Measurements from ENCODE around the gene USP3.

- TF ChIP-seq RAD21 (IDR thresholded peaks at IDR 0.05; ENCODE audit: low read length) (no peak), RCOR1 (IDR thresholded peaks at IDR 0.05; ENCODE audit: insufficient replicate concordance, low read length) (no peak), SMC3 (IDR thresholded peaks at IDR 0.05; ENCODE audit: low read depth, low read length) (no peak), CEBPB (IDR thresholded peaks at IDR 0.05; ENCODE audit: low read depth, low read length) (no peak), POLR2A (IDR thresholded peaks at IDR 0.05; ENCODE audit: low read depth, low read length) (no peak), MAFK (IDR thresholded peaks at IDR 0.05; ENCODE audit: low read depth, low read length) (no peak), USF2 (IDR thresholded peaks at IDR 0.05; ENCODE audit: low read depth, low read length) (no peak), BHLHE40 (IDR thresholded peaks at IDR 0.05; ENCODE audit: low read depth, low read length) (no peak)
- TF ChIP-seq, protein P1, sequence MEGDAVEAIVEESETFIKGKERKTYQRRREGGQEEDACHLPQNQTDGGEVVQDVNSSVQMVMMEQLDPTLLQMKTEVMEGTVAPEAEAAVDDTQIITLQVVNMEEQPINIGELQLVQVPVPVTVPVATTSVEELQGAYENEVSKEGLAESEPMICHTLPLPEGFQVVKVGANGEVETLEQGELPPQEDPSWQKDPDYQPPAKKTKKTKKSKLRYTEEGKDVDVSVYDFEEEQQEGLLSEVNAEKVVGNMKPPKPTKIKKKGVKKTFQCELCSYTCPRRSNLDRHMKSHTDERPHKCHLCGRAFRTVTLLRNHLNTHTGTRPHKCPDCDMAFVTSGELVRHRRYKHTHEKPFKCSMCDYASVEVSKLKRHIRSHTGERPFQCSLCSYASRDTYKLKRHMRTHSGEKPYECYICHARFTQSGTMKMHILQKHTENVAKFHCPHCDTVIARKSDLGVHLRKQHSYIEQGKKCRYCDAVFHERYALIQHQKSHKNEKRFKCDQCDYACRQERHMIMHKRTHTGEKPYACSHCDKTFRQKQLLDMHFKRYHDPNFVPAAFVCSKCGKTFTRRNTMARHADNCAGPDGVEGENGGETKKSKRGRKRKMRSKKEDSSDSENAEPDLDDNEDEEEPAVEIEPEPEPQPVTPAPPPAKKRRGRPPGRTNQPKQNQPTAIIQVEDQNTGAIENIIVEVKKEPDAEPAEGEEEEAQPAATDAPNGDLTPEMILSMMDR (conservative IDR thresholded peaks at IDR 0.05; ENCODE audit: low read depth, low read length) = no peak
- TF ChIP-seq, protein P2, sequence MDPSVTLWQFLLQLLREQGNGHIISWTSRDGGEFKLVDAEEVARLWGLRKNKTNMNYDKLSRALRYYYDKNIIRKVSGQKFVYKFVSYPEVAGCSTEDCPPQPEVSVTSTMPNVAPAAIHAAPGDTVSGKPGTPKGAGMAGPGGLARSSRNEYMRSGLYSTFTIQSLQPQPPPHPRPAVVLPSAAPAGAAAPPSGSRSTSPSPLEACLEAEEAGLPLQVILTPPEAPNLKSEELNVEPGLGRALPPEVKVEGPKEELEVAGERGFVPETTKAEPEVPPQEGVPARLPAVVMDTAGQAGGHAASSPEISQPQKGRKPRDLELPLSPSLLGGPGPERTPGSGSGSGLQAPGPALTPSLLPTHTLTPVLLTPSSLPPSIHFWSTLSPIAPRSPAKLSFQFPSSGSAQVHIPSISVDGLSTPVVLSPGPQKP (IDR thresholded peaks at IDR 0.05; ENCODE audit: borderline replicate concordance, low read depth, low read length) = no peak
Observed at GRCh38 chr15:63606308-63606707, 101.9 kb downstream of the USP3 start.
